ENCODE measurements around the gene GIPC1. TPM values are rescaled to one million over a fixed set of nuclear protein-coding genes. Genes with fewer than 3 reads are reported as not detected.

Gene GIPC1
- total RNA-seq, 1 experiment from 2014 or later = 160 TPM

- ChIA-PET POLR2A (no interaction called here), CTCF (no interaction called here)
- Histone ChIP-seq H3K27ac (ENCODE audit: low read length) (no peak overlapping the region), H3K4me1 (ENCODE audit: control insufficient read depth, insufficient read depth, low read length) (peaks cover 7% of the 10 kb centered on the region), H3K27me3 (ENCODE audit: control insufficient read depth, insufficient read depth, low read length) (no peaks in the 10 kb centered on the region), H3K4me3 (ENCODE audit: low read depth in 2 of 2, low read length in 2 of 2) (no peak overlapping the region), H3K36me3 (ENCODE audit: control insufficient read depth, insufficient read depth, low read length) (no peaks in the 10 kb centered on the region; the same call in 1 of the 2 replicates), H3K9me3 (ENCODE audit: control insufficient read depth, insufficient read depth, low read depth, low read length) (no peaks in the 10 kb centered on the region)
- TF ChIP-seq, protein P1, sequence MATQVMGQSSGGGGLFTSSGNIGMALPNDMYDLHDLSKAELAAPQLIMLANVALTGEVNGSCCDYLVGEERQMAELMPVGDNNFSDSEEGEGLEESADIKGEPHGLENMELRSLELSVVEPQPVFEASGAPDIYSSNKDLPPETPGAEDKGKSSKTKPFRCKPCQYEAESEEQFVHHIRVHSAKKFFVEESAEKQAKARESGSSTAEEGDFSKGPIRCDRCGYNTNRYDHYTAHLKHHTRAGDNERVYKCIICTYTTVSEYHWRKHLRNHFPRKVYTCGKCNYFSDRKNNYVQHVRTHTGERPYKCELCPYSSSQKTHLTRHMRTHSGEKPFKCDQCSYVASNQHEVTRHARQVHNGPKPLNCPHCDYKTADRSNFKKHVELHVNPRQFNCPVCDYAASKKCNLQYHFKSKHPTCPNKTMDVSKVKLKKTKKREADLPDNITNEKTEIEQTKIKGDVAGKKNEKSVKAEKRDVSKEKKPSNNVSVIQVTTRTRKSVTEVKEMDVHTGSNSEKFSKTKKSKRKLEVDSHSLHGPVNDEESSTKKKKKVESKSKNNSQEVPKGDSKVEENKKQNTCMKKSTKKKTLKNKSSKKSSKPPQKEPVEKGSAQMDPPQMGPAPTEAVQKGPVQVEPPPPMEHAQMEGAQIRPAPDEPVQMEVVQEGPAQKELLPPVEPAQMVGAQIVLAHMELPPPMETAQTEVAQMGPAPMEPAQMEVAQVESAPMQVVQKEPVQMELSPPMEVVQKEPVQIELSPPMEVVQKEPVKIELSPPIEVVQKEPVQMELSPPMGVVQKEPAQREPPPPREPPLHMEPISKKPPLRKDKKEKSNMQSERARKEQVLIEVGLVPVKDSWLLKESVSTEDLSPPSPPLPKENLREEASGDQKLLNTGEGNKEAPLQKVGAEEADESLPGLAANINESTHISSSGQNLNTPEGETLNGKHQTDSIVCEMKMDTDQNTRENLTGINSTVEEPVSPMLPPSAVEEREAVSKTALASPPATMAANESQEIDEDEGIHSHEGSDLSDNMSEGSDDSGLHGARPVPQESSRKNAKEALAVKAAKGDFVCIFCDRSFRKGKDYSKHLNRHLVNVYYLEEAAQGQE (IDR thresholded peaks at IDR 0.05; ENCODE audit: insufficient read depth in 1 of 2, low read depth in 2 of 2, low read length in 1 of 2) = no peak
- TF ChIP-seq SIN3A (IDR thresholded peaks at IDR 0.05; ENCODE audit: borderline replicate concordance, insufficient read depth, low read depth, low read length) (no peak), POLR2AphosphoS5 (IDR thresholded peaks at IDR 0.05; ENCODE audit: low read depth, low read length) (no peak), TCF7L2 (IDR thresholded peaks at IDR 0.05; ENCODE audit: low read depth, low read length) (no peak)
- TF ChIP-seq, protein P2, sequence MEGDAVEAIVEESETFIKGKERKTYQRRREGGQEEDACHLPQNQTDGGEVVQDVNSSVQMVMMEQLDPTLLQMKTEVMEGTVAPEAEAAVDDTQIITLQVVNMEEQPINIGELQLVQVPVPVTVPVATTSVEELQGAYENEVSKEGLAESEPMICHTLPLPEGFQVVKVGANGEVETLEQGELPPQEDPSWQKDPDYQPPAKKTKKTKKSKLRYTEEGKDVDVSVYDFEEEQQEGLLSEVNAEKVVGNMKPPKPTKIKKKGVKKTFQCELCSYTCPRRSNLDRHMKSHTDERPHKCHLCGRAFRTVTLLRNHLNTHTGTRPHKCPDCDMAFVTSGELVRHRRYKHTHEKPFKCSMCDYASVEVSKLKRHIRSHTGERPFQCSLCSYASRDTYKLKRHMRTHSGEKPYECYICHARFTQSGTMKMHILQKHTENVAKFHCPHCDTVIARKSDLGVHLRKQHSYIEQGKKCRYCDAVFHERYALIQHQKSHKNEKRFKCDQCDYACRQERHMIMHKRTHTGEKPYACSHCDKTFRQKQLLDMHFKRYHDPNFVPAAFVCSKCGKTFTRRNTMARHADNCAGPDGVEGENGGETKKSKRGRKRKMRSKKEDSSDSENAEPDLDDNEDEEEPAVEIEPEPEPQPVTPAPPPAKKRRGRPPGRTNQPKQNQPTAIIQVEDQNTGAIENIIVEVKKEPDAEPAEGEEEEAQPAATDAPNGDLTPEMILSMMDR (IDR thresholded peaks at IDR 0.05) = no peak
- in situ Hi-C loops (cut with HindIII; ENCODE audit: low pct_unique_long_range_greater_than_20kb, low sequenced_read_pairs) = no loop called here
- BruUV-seq (replicated peaks) = no TSS peak
- intact Hi-C loops (cut with micrococcal nuclease; ENCODE audit: unreplicated experiment) = no loop called here
- DNase-seq (ENCODE audit: low read depth, low spot score) = no peak
- no peak for ATAC-seq
These were observed 13.6 kb downstream of the GIPC1 start for GRCh38 chr19:14482172-14482941.

- in situ Hi-C loops (cut with HindIII; ENCODE audit: low pct_unique_long_range_greater_than_20kb, low sequenced_read_pairs) (no loop called here), intact Hi-C loops (cut with micrococcal nuclease; ENCODE audit: unreplicated experiment) (no loop called here)
- Histone ChIP-seq H3K36me3 (ENCODE audit: control insufficient read depth, insufficient read depth, low read length) (no peaks in the 10 kb centered on the region; the same call in 1 of the 2 replicates), H3K4me1 (ENCODE audit: control insufficient read depth, insufficient read depth, low read length) (peaks cover 22% of the 10 kb centered on the region), H3K27me3 (ENCODE audit: control insufficient read depth, insufficient read depth, low read length) (no peaks in the 10 kb centered on the region), H3K27ac (ENCODE audit: low read length) (no peak overlapping the region), H3K9me3 (ENCODE audit: control insufficient read depth, insufficient read depth, low read depth, low read length) (no peaks in the 10 kb centered on the region), H3K4me3 (ENCODE audit: low read depth in 2 of 2, low read length in 2 of 2) (no peak overlapping the region)
- TF ChIP-seq, protein P2 (IDR thresholded peaks at IDR 0.05) = no peak
- TF ChIP-seq SIN3A (IDR thresholded peaks at IDR 0.05; ENCODE audit: borderline replicate concordance, insufficient read depth, low read depth, low read length) (no peak), TCF7L2 (IDR thresholded peaks at IDR 0.05; ENCODE audit: low read depth, low read length) (no peak), POLR2AphosphoS5 (IDR thresholded peaks at IDR 0.05; ENCODE audit: low read depth, low read length) (no peak)
- TF ChIP-seq, protein P1 (IDR thresholded peaks at IDR 0.05; ENCODE audit: insufficient read depth in 1 of 2, low read depth in 2 of 2, low read length in 1 of 2) = no peak
- no TSS peak for BruUV-seq (replicated peaks)
- ATAC-seq (no peak), DNase-seq (ENCODE audit: low read depth, low spot score) (no peak)
- POLR2A ChIA-PET = no interaction called here
- CTCF ChIA-PET = interaction anchor here (0.5 to 1.1 kb wide), 5 partner anchors 81 to 401 kb away, joined by 3 to 9 read pairs (median 4); no protein-coding TSS in a partner anchor
These were observed 15.2 kb downstream of the GIPC1 start for GRCh38 chr19:14480700-14481079.

All from Panc1 (cell line).